Osteocyte (in vitro differentiated cells): ENCODE data around the gene SMOC2. TPM values are rescaled to one million over a fixed set of nuclear protein-coding genes. Genes with fewer than 3 reads are reported as not detected.

ENCODE experiments used
- DNase-seq: peaks from one replicate; pipeline ENCODE4 v3.0.0; 2021; ENCODE audit warnings: mixed read lengths; ENCODE audit not compliant: unreplicated experiment; ENCODE audit errors: extremely low spot score
- H3K27ac Mint-ChIP-seq: one replicate; pipeline ENCODE4 v1.8.0; 2021; ENCODE audit warnings: mild to moderate bottlenecking, mixed read lengths; ENCODE audit not compliant: unreplicated experiment
- H3K27me3 Mint-ChIP-seq: one replicate; pipeline ENCODE4 v1.8.0; 2021; ENCODE audit warnings: mixed read lengths; ENCODE audit not compliant: unreplicated experiment
- H3K36me3 Mint-ChIP-seq: one replicate; pipeline ENCODE4 v1.8.0; 2021; ENCODE audit warnings: mixed read lengths; ENCODE audit not compliant: unreplicated experiment
- H3K4me1 Mint-ChIP-seq: one replicate; pipeline ENCODE4 v1.8.0; 2021; ENCODE audit warnings: mixed read lengths; ENCODE audit not compliant: unreplicated experiment
- H3K4me3 Mint-ChIP-seq: one replicate; pipeline ENCODE4 v1.8.0; 2021; ENCODE audit warnings: mild to moderate bottlenecking, moderate library complexity, mixed read lengths; ENCODE audit not compliant: unreplicated experiment
- H3K9me3 Mint-ChIP-seq: one replicate; pipeline ENCODE4 v1.8.0; 2021; ENCODE audit warnings: mixed read lengths; ENCODE audit not compliant: unreplicated experiment
- CTCF ChIP-seq: fragments of 200-600 bp; sonication (generic); IDR thresholded peaks from 2 replicates; pipeline ENCODE4 v1.5.0; 2021; ENCODE audit warnings: antibody characterized with exemption, mild to moderate bottlenecking, moderate library complexity
- total RNA-seq: library from RNA; stranded (reverse); gene quantifications from 2 replicates; pipeline ENCODE4 v1.2.1, GENCODE V29; 2021

Gene SMOC2
- total RNA-seq, 1 donor from 2014 or later: 11.6 TPM

- Mint-ChIP-seq H3K36me3 (no peaks in the 10 kb centered on the region), H3K4me3 (no peak overlapping the region), H3K27me3 (peaks cover 3% of the 10 kb centered on the region), H3K9me3 (peaks cover 6% of the 10 kb centered on the region), H3K27ac (no peak overlapping the region), H3K4me1 (no peaks in the 10 kb centered on the region)
- DNase-seq: no peak
- TF ChIP-seq CTCF: no peak
Measured at GRCh38 chr6:168626046-168626602, 185.1 kb downstream of the SMOC2 start.

- no peaks in the 10 kb centered on the region for H3K36me3 Mint-ChIP-seq
- no peaks in the 10 kb centered on the region for H3K4me1 Mint-ChIP-seq
- H3K27me3 Mint-ChIP-seq: peaks cover 3% of the 10 kb centered on the region
- no peaks in the 10 kb centered on the region for H3K9me3 Mint-ChIP-seq
- no peak for TF ChIP-seq CTCF
- no peak overlapping the region for H3K27ac Mint-ChIP-seq
- DNase-seq: no peak
- no peak overlapping the region for H3K4me3 Mint-ChIP-seq
Measured at GRCh38 chr6:168627506-168628175, 186.7 kb downstream of the SMOC2 start.

DNA sequence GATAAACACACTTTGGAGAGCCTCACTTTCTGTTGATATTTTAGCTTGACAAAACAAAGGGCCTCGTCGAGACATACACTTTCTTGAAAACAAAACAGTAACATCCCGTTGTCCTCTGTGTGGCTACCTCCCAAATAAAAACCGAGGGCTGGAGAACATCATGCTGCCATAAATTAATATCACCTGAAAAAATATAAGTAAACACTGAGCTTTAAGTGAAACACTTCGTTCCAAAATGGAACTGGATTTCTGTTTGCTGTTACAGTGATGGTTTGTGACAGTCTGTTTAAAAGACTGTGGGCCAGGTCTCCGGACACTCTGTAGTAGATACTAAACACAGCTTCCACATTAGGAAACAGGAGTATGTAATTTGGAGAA, 187.2 kb downstream of the SMOC2 start:
- H3K4me1 Mint-ChIP-seq: no peaks in the 10 kb centered on the region

GRCh38 chr6:168628732-168629245, 187.8 kb downstream of the SMOC2 start:
- no peaks in the 10 kb centered on the region for H3K4me1 Mint-ChIP-seq
- H3K27ac Mint-ChIP-seq: no peak overlapping the region

More for the DNA sequence above, 187.2 kb downstream of the SMOC2 start:
- Mint-ChIP-seq H3K27me3 (peaks cover 3% of the 10 kb centered on the region), H3K4me3 (no peak overlapping the region), H3K27ac (no peak overlapping the region), H3K9me3 (no peaks in the 10 kb centered on the region), H3K36me3 (no peaks in the 10 kb centered on the region)
- TF ChIP-seq CTCF: no peak
- DNase-seq: no peak

More at GRCh38 chr6:168628732-168629245, 187.8 kb downstream of the SMOC2 start:
- Mint-ChIP-seq H3K27me3 (peaks cover 6% of the 10 kb centered on the region), H3K4me3 (no peak overlapping the region), H3K9me3 (peaks cover under 1% of the 10 kb centered on the region), H3K36me3 (peaks cover 2% of the 10 kb centered on the region)
- no peak for DNase-seq
- TF ChIP-seq CTCF: no peak
